AG20443 (cell line): ENCODE data around the gene CCDC43.
"Not testable (repeated sequence)": the region's sequence is repeated elsewhere in the genome, so short reads cannot be mapped to it uniquely, and the experiment has no call there.

Experiments
- DNase-seq: peaks from one replicate; pipeline ENCODE4 v3.0.0; 2012; ENCODE audit warnings: low spot score, mixed read lengths

CCDC43 gene

GRCh38 chr17:44689477-44690217, at the start of gene CCDC43:
Gene CCDC43 (minus strand): TSS chr17:44689776. CDS start chr17:44689753, 23 bp downstream.
- peak; percentile 99 for DNase-seq

GRCh38 chr17:44738214-44738906, 48.8 kb upstream of the CCDC43 start:
- DNase-seq: no peak

GRCh38 chr17:44736551-44737240, 47.1 kb upstream of the CCDC43 start:
- no peak for DNase-seq

- no peak for DNase-seq
Measured at GRCh38 chr17:44734272-44734671, 44.7 kb upstream of the CCDC43 start.

GRCh38 chr17:44733753-44734152, 44.2 kb upstream of the CCDC43 start:
- DNase-seq: no peak

GRCh38 chr17:44726121-44726520, 36.5 kb upstream of the CCDC43 start:
- DNase-seq: not testable (repeated sequence)

- no peak for DNase-seq
Measured at GRCh38 chr17:44722254-44722653, 32.7 kb upstream of the CCDC43 start.

- DNase-seq: no peak
Measured at GRCh38 chr17:44719444-44719843, 29.9 kb upstream of the CCDC43 start.

- peak; percentile 97 for DNase-seq
Measured at GRCh38 chr17:44708401-44709263, 19.1 kb upstream of the CCDC43 start, which contains the start of gene DBF4B. Gene DBF4B (plus strand): TSS chr17:44708665. CDS start chr17:44708821, 156 bp downstream.

GRCh38 chr17:44707755-44708400, 18.3 kb upstream of the CCDC43 start:
- no peak for DNase-seq

GRCh38 chr17:44700288-44700687, 10.7 kb upstream of the CCDC43 start:
- DNase-seq: not testable (repeated sequence)

GRCh38 chr17:44693609-44694008, 4.0 kb upstream of the CCDC43 start:
- no peak for DNase-seq

- DNase-seq: not testable (repeated sequence)
Measured at GRCh38 chr17:44690746-44691306, 1.2 kb upstream of the CCDC43 start.

- no peak for DNase-seq
Measured at GRCh38 chr17:44688675-44689476, 700 bp downstream of the CCDC43 start.

- DNase-seq: no peak
Measured at GRCh38 chr17:44688200-44688599, 1.4 kb downstream of the CCDC43 start.

- DNase-seq: no peak
Measured at GRCh38 chr17:44687756-44688155, 1.8 kb downstream of the CCDC43 start.

- not testable (repeated sequence) for DNase-seq
Measured at GRCh38 chr17:44683303-44683702, 6.3 kb downstream of the CCDC43 start.

- DNase-seq: no peak
Measured at GRCh38 chr17:44677136-44677535, 12.4 kb downstream of the CCDC43 start.

GRCh38 chr17:44673893-44674292, 15.7 kb downstream of the CCDC43 start:
- no peak for DNase-seq

- peak; percentile 27 for DNase-seq
Measured at GRCh38 chr17:44672479-44673093, 17.0 kb downstream of the CCDC43 start.
